ENCODE measurements around the gene C1QTNF7.

Gene C1QTNF7

DNA sequence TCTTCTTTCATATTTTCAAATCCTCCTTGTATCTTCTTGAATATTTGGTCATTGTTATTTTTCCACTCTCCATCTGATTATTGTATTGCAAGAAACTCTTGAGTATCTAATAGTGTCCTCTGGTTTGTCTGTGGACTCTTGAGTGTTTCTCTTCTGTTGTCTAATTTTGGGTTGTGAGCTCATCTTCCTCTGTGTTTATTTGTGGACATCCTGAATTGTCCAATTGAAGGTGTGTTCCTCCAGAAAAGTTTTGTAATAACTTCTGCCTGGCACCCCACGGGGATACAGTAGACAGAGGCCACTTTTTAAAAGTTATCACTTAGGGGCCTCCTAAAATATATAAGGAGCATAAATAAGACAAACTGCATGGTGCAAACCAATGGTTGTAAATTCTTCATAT, 38.8 kb downstream of the C1QTNF7 start:
- DNase-seq, result no peak

DNA sequence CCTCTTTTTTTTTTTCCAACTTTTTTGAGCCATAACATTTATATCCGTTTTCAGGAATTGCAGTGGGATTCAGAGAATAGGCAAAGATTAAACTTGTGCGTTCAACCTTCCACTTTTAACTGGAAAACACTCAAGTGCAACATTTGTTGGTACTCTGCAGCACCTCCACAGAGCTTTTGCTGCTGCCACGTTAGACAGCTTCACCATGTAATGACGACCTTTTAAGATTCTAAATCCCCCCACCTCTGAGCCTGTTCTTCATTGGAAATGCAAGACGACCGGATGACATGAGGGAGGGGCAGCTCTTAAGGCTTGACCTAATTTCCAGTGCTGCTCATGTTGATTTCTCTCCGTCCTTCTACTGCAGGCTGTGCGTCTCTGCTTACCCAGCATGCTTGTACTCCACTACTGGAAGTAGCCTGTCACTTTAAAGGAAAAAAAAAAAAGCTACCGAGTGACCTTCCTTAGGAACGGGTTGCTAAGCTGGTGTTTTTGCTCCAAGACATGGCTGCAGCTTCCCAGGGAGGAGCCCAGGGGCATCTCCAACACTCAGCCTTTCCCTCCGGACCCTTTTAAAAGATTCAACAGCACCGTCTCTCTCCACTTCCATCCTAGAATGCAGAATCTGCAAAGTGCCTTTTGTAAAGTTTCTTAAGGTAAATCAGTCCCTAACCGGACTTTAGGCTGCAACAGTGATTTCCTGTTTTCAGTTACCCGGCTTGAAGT, 41.7 kb downstream of the C1QTNF7 start, which contains the start of gene CC2D2A:
CC2D2A (plus strand) TSS at position 481 of the 726 bp plus-strand sequence. CDS start 6,051 bp downstream, outside the sequence.
- DNase-seq, result no peak

DNA sequence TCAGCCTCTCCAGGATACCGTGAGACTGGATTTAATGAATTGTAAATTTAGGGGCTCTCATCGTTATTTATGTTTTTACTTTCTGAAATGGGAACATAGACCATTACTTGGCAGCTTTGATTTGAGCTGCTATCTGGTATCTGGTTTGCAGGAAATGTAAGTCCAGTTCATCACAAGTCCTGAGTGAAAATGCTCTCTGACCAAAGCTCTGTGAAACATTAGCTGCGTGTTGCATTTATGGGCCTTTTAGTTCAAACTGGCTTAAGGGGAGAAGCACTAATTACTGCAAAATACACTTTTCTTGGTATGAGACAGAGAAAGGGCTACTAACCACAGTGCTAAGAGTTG, 42.3 kb downstream of the C1QTNF7 start:
- no peak for DNase-seq

DNA sequence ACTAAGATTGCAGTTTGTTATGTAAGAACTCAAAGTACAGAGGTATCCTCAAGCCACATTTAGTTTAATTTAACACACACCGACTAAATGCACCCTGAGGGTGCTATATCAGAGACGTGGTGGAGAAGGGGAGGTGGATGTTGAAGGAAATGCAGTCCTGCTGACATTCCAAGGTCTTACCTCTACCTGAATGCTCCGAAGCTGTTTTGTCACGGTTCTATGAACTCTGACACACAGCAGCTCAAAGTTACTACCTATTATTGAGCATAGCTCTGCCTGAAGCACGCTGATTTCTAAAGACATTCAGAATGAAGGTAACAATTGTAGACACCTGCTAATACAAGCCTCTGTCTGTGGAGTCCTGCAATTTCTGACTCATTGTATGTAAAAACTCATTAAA, 48.6 kb downstream of the C1QTNF7 start:
- no peak for DNase-seq

DNA sequence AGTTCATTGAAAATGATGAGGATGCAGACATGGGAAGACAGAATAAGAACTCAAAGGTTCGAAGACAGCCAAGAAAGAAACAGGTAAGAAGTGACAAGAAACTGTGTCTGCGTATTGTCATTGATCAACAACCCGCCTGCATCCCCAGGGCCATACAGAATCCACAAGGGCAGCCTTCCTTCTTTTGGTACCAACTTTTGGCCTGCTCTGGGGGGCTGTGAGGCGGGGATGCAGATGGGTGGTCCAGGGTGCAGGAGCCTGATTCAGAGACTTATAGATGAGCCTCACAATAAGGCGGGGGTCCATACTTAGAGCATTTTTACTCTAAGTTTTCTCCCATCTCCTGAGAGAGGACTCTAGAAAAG, 50.9 kb downstream of the C1QTNF7 start:
- DNase-seq, result no peak

DNA sequence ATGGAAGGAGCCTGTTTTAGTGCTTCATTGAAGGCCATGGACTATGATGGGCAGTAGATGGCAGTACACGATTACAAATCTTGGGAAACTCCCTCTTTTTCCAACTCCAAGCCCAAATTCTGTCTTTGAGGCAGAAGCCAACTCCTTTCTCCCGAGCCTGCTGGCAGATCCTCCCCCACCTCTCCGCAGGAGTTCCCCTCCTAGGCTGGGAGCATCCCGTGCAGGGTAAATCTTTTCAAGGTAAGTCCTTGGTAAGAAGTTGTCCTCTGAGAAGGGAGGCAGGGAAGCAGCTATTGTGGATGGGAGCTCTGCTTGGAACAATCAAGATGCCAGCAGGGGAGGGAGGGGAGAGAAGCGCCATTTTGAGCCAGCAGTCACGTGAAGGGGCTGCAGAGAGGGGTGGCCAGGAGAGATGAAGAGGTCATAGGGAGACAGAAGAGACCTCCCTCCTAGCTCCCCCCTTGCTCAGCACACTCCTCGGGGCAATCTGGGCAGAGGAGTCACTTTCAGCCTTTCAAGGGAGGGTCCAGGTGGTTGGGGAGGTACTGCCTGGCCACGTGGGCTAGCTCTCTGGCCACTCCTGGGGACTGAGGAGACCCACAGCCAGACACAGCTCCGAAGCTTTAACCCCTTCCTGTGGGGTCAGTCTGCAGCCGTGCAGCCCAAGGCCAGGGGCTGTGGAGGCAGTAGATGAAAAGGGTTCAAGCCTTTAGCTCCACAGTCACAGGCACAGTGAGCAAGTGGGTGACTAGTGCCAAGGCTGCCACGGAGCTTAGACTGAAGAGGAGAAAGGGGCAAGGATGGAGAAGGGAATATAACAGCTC, 51.5 kb downstream of the C1QTNF7 start:
- peak in 1 of 2 donors; percentile 24 for DNase-seq

DNA sequence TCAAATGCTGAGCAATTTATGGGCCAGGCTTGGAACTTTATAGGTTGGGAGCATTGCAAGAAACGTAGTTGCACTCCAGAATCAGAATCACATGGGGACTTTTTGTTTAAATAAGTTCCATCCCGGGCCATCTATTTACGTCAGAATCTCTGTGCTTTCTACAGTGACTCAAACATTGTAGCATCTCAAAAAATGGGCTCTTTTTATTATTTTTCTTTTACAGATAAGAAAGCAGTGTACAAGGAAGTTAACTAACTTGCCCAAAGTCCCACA, 52.0 kb downstream of the C1QTNF7 start:
- DNase-seq, result no peak

DNA sequence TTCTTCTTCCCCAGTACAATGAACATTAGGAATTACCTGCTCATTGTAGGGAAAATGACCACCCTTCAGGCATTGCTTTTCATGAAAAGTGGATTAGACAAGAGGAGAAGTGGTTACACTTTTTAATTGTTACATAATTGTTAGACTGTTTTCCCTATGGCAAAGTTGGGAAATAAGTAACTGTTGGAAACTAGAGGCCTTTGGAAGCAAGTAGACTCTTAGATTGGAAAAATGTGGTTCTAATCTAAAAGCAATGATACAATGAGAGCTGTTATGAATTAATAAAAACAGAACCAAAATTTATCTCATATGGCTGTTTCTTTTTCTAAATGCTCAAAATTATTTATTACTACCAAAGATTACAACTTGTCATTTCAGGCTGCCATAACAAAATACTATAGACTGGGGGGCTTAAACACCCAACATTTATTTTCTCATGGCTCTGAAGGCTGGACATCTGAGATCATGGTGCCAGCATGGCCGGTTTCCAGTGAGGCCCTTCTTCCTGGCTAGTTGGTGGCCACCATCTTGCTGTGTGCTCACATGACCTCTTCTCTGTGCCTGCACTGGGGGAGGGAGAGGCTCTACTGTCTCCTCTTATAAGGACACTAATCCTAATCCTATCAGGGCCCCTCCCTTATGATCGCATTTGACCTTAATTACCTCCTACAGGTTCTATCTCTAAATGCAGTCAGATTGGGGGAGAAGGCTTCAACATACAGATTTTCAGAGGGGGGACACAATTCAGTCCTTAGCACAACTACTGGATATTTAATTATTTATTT, 54.3 kb downstream of the C1QTNF7 start:
- DNase-seq, result no peak

DNA sequence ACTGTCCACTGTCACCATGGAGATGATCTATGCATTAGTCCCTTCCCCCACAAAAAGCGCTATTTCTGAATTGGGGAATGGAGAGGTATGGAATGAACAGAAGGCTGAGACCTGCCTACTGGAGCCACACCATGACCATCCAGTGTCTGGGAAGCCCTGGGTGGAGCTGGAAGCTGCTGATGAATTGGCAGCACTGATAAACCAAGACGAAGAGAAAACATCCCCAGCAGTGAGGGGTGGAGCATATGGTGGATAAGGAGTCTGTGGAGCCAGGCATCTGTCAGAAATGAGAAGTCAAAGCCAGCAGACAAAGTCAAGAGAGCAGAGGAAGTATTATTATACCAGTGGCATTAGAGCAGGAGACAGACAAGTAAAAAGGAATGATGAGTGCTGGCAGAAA, 55.0 kb downstream of the C1QTNF7 start:
- no peak for DNase-seq

DNA sequence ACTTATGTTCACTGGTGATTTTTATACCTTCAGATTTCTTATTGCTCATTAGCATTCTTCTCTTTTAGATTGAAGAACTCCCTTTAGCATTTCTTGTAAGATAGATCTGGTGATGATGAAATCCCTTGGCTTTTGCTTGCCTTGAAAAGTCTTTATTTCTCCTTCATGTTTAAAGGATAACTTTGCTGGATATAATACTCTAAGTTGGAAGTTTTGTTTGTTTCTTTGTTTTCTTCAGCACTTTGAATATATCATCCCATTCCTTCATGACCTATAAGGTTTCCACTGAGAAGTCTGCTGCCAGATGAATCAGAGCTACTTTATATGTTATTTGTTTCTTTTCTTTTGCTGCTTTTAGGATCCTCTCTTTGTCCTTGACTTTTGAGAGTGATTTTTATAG, 60.3 kb downstream of the C1QTNF7 start:
- no peak for DNase-seq

DNA sequence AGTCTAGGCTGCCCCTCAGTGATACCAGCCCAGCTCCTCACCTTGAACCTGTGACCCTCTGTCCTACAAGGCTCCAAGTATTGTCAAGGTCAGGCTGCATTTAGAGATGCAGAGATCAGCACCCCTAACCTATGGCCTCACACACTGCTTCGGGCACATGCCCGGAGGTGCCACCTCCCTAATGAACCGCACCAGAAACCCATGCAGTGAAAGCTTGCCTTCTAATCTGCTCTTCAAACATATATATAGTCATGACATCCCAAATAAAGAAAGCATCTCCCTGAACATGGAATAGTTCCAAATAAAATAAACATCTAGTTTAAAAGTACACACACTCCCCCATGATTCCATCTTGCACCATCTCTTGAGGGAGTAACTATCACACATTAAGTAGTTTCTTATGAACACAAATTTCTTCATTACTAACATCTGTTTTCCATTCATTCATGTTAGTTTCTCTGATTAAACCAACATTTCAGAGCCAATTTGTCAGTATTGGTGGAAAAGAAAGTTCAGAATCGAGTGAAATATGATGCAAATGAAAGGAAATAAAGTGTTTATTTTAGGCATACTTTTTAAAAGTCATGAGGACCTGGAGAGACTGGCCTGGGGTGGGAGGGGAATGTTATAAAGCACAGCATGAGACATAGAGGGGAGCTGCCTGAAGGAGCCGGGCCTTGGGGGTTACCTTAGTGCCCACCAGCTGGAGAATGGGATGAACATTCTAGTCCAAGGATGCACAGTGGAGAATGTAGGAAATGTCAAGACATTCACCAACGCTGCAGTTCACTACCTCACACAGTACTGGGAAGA, 61.0 kb downstream of the C1QTNF7 start:
- DNase-seq, result no peak

DNA sequence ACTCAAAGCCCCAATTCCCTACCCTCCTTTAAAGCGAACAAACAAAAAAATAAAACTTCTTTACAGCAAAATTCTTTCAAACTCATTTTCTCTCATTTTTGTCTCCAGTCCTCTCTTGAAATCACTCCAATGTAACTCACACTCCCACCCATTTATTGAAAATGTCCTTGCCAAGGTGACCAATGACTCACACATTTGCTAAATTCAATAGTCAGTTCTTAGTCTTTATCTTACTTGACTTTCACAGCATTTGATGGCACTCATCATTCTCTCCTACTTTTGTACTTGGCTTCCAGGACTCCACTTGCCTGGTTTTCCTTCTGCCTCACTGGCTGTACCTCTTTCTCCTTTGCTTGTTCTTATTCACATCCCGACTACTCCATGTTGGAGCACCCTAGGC, 61.7 kb downstream of the C1QTNF7 start:
- no peak for DNase-seq

DNA sequence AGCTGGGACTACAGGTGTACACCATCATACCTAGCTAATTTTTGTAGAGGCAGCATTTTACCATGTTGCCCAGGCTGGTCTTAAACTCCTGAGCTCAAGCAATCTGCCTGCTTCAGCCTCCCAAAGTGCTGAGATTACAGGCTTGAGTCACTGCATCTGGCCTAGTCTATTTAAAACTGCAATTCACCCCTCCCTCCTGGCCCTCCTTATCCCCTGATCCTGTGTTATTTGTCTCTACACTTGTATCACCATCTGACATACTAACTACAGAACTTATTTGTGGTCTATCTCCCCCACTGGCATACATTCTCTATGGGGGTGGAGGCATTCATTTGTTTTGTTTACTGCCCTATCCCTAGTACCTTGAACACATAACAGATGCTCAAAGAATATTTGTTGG, 65.6 kb downstream of the C1QTNF7 start:
- no peak for DNase-seq

DNA sequence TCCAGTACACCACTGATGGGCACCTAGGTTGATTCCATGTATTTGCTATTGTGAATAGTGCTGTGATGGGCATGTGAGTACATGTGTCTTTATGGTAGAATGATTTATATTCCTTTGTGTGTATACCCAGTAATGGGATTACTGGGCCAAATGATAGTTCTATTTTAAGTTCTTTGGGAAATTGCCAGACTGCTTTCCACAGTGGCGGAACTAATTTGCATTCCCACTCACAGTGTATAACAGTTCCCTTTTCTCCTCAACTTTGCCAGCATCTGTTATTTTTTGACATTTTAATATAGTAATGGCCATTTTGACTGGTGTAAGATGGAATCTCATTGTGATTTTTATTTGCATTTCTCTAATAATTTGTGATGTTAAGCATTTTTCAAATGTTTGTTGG, 67.8 kb downstream of the C1QTNF7 start:
- DNase-seq, result no peak

Data from CD4-positive, alpha-beta T cell treated with Interferon alpha-2 for 1 hour (primary cell).